CD1c-positive myeloid dendritic cell (primary cell): ENCODE data around the gene RSAD1.

Experiments
- DNase-seq: peaks from one replicate; pipeline ENCODE4 v3.0.0-alpha.2; 2016; ENCODE audit errors: extremely low spot score

RSAD1 gene

DNA sequence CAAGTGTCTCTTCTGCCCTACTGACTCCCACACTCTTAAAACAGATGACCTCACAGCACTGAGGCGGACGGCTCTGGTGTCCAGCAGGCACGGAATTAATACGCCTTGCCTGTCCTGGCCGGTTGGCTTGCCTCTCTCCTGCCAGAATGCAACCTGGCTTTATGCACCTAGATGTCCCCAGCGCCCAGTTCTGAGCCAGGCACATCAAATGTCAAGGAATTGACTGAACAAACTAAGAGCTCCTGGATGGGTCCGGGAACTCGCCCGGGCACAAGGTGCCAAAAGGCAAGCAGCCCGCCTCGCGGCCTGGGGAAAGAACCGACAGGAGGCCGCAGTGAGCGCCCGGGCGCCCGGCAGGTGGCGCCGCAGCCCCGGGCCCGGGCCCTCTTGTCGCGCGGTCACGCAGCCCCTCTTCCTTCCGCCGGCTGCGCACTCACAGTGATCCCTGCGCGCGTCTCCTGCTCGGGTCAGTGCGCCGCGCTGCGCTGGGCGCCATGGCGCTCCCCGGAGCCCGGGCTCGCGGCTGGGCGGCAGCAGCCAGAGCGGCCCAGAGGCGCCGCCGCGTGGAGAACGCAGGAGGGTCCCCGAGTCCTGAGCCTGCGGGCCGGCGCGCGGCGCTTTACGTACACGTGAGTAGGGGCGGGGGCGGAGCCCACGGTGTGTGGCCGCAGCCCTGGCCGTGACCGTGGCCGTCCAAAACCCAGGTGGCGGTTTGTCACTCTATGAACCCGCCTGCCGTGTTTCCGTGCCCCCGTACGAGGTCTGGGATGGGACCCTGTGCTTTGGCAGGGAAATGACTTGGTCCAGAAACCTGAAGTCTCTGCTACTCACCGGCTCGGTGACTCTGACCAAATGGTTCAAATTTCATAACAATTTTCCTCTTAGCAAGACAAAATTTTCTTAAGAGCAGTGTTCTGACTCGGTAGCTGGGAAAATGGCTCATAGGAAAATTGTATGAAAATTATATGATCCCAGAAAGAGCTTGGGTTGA, at the start of gene RSAD1:
RSAD1 (plus strand) TSS at position 470 of the 991 bp plus-strand sequence; CDS start at position 495, 25 bp downstream.
- DNase-seq = peak; percentile 93

DNA sequence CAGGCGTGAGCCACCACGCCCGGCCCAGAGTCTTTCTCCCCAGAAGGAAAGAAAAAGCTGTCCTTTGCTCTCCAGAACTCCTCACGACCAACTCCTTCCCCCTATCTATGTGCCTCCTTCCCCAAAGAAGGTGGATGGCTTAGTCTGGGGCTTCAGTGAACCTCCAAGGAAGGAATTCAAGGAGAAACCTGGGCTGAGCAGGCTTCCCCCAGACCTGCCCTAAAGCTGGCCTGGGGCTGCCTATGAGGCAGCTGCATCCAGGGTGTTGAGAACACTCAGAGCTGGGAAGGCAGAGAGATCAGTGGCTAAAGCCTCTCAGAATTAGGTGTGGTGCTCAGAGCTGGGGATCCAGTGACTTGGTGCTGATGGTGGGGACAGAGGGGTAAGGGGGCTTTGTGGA, 48.9 kb upstream of the RSAD1 start:
- DNase-seq = no peak

DNA sequence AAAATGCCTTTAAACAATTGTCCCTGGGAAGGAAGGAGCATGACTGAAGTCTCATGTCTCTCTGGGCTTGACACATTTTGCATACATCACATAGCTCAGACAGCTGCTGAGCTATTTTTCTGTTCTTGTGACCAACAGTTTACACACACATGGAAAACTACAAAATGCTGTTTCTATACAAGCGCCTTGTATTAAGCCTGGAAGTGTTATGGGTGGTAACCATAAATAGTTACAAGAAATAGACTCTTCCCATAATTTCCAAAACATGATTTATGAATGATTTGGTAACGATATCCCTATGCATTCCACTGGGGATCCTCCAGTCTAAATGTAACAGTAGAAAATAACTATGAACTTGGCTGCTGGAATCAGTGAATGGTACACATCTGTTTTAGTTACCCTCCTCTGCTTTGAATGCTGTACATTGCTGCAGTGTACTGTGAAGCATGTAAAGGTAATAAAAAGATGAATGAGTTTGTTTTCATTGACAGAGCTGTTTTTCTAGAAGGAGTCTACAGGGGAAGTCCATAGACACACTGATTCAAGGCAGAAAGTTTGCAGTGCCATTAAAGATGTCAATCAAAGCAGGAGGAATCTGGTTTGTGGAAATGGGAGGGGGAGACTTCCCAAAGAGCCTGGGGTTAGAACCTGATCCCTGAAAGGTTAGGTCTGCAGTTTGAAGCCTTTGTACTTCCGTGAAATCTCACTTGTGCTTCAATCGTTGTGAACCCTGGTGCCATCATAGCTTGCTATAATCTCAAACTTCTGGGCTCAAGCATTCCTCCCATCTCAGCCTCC, 47.6 kb upstream of the RSAD1 start:
- DNase-seq = no peak

DNA sequence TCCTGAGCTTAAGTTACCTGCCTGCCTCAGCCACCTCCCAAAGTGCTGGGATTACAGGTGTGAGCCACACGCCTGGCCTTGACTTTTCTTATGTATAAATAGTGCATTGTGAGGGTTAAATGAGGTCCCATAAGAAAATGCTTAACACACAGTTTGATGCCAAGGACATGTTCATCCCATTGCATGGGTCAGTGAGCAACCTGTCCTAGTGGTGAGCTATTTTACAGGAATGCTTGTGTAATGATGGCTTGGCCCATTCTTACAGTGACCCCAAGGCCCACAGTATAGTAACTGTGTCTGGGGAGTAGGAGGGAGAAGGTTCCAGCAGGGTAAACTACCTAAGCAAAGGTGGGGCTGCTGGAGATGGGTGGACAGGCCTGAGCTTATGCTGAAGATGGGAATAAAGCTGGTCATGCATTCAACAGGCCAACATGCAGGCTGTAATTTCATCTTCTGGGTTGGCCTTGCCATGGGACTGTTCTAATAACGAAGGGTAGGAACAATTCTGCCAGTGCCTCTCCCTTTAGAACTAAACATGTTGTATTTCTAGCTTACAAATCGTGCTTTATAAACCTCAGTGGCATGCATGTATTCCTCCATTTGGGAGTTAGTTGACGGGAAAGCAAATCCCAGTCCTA, 46.4 kb upstream of the RSAD1 start:
- DNase-seq = no peak

DNA sequence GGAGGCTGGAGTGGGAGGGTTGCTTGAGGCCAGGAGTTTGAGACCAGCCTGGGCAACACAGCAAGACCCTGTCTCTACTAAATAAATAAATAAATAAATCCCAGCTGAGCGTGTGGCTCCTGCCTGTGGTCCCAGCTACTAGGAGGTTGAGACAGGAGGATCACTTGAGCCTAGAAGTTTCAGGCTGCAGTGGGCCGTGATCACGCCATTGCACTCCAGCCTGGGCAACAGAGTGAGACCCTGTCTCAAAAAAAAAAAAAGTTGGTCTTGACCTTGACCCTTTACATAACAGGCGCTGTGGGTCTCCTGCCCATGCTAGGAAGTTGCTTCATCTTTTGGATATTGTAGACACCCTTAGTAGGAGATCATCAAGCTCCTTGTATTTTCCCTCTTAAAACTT, 41.3 kb upstream of the RSAD1 start:
- DNase-seq = no peak

DNA sequence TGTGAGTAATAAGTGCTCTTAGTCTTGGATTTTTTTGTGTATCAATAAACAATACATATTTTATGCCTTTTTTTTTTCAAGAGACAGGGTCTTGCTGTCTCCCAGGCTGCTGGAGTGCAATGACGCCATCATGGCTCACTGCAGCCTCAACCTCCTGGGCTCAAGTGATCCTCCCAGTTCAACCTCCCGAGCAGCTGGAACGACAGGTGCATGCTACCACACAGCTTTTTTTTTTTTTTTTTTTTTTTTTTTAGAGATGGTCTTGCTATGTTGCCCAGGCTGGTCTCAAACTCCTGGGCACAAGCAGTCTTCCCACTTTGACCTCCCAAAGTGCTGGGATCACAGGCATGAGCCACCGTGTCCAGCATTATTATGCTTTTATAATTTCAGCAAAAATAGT, 39.7 kb upstream of the RSAD1 start:
- DNase-seq = no peak

DNA sequence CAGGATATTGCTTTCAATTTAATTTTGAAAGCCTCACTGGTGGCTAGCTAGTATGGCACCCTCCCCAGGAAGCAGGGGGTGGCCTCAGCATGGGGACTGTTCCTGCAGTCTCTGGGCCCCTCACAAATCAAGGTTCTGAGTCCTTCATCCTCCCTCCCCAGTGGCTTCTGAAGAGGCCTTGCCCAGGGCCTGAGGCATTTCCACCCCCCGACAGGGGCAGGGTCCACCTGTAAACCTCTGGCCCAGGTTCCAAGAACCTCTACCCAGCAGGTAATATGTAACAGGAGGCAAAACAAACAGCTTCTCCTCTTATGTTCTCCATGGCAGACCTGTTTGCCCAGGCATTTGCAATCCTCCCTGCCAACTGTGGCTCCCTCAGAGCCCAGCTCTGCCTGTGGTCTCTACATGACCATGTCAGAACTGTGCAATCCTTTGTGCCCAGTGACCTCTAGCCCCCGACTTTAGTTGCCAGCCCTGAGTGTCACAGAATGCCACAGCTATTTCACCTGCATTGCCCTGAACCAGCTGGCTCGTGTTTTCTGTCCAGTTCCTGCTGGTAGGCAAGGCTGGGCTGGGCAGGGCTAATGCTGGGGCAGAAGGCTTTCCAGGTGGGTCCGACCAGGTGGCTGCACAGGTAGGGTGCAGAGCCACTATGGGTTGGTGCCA, 38.4 kb upstream of the RSAD1 start:
- no peak for DNase-seq

DNA sequence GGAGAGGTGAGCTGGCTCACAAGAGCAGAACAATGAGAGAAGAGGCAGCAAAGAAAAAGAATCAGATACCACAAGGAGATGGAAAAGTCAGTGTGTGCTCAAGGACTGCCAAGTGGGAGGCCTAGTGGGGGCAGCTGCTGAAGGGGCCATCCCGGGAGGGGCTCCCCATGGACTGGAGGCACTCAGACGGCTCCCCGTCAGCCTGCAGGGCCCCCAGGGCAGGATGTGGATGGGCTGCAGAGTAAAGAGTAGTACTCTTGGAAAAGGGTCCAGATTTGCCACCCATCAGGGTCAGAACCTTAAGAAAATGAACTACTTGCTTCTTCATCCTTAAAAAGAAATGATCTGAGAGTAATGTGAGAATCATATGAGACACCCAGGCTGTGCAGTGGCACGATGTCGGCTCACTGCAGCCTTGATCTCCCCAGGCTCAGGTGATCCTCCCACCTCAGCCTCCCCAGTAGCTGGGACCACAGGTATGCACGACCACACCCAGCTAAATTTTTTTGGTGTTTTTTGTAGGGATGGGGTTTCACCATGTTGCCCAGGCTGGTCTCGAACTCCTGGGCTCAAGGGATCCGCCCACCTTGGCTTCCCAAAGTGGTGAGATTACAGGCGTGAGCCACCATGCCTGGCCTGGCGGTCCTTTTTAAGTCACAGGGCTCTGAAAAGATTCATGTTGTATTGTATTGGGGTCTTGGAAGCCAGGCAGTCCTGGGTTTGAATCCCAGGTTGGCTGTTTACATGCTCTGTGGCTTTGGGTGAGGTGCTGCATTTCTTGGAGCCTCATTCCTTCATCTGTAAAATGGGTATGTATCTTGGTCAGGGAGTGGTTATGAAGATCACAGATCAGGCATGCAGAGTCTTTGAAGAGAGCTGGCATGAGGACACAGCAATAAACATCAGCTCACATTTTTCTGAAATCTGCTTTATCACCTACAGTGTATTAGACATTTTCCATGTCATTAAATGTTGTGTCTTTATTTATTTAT, 37.5 kb upstream of the RSAD1 start:
- no peak for DNase-seq

DNA sequence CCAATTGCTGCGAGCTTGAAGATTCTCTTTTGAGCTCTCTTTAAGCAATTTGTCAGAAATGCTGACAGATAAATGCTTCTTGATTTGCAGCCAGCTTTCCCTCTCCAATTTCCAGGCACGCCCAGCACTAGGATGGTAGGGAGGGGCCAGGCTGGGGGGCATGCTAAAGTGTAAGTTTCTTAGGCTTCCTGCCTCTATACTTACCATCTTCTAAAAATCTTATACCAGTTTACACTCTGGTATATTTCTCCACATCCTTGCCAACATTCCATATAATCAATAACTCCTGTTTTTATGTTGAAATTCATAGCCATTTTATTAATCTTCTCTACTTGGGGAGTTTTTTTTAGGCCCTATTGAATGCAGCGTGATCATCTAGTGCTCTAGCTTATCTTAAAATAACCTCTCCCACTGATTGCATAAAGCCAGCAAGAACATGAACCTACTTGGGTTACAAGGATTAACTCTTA, 35.1 kb upstream of the RSAD1 start:
- no peak for DNase-seq

DNA sequence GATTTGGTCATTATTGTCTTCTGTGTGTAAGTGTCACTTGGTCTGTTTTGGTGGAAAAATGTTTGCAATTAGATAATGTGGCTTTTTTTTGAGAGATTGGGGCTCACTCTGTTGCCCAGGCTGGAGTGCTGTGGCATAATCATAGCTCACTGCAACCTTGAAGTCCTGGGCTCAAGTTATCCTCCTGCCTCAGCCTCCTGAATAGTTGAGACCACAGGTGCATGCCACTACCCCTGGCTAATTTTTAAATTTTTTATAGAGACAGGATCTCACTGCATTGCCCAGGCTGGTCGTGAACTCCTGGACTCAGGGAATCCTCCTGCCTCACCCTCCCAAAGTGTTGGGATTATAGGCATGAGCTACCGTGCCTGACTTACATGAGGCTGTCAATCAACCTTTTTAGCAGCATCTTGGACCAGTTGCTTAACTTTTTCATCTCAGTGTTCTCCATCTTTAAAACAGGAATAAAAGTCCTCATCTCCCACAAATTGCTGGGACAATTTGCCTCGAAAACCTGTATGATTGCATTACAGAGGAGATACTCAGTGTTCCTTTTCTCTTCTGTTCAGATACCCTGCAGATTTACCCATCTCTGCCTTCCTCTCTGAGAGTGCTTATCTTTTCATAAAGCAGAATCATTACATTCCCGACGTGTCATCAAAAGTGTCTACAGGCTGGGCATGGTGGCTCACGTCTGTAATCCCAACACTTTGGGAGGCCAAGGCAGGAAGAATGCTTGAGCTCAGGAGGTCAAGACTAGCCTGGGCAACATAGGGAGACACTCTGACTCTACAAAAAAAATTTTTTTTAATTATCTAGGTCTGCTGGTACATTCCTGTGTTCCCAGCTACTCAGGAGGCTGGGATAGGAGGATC, 33.6 kb upstream of the RSAD1 start:
- no peak for DNase-seq

DNA sequence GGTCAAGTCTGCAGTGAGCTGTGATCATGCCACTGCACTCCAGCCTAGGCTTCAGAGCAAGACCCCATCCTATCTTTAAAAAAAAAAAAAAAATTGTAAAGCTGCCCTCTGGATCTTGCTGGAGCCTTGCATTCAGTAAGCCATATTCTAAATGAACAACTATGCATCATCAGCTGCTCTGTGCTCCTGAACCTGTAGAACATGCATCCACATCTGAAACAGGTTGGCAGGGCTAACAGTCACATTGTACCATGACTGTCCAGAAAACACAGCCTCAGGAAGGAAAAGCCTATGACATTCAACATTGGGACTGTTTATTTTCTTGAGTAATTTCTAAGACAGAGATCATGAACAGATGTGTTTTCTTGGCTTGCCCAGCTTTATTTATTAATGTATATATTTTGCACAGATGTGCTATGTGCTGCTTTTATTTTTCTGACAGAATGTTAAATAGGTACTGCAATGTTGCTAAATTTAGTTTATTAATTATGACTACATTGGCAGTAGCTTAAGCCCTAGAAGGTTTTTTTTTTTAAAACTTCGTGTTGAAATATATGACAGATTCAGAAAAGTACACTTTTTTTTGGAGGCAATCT, 32.8 kb upstream of the RSAD1 start:
- DNase-seq = no peak

DNA sequence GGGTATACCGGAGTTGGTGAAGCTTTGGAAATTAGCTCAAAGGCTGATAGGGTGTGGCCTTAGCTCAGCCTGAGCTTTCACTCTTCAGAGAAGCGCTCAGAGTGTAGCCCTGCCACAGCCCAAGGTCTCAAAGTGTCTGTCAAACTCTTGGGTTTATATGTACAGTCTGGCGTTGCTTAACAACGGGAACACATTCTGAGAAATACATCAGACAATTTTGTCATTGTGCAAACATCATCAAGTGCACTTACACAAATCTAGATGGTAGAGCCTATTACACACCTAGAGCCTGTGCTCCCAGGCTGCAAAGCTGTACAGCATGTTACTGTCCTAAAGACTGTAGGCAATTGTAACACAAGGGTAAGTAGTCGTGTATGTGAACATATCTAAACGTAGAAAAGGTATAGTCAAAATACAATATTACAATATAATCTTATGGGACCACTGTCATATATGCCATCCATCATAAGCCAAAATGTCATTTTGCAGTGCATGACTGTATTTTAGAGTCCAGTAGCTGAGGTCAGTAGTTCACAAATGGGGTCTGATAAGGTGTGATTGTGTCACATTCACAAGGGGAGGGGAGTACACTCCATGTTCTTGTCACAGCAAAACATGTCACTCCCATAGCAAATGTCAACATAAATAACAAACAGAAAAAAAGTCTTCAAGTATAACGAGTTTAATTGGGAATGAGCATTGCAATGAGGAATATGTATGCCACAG, 30.6 kb upstream of the RSAD1 start:
- DNase-seq = no peak

DNA sequence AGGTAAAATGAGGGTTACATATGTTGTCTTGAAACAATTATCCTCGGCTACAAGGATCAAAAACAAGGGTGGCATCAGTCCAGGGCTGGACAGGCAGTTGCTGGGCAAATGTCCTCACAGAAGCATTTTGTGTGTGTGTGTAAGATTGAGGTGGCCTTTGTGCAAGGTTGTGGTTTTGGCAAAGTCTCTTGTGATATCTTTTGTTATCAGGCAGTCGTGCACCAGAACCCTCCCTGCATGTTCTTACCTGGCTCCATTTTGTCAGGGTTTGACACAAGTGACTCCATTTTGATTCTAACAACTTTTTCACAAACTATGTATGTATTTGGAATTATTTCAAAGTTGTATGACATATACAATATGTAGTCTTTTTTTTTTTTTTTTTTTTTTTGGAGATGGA, 30.0 kb upstream of the RSAD1 start:
- no peak for DNase-seq

DNA sequence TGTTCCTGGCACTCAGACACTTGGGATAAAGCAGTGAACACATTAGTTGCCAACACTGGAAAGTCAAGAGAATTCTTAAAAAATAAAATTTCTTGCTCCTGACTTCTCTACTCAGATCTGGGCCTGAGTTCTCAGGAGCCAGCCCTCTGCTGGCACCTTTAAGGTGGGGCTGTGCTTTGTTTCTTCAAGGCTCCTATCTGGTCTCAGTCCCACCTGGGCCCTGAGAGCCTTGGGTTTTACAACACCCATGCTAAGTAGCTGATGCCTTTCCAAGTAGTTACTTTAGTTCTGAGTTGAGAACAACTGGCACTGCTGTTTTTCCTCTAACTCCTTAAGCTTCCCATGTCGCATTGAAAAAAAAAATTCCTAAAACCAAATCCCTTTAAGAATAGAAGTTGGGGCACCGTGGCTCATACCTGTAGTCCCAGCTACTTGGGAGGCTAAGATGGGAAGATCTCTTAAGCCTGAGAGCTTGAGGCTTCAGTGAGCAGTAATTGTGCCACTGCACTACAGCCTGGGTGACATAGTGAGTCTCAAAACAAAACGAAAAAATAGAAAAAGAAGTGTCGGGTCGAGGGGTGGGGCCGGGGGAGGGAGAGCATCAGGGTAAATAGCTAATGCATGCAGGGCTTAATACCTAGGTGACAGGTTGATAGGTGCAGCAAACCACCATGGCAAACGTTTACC, 26.6 kb upstream of the RSAD1 start:
- no peak for DNase-seq

DNA sequence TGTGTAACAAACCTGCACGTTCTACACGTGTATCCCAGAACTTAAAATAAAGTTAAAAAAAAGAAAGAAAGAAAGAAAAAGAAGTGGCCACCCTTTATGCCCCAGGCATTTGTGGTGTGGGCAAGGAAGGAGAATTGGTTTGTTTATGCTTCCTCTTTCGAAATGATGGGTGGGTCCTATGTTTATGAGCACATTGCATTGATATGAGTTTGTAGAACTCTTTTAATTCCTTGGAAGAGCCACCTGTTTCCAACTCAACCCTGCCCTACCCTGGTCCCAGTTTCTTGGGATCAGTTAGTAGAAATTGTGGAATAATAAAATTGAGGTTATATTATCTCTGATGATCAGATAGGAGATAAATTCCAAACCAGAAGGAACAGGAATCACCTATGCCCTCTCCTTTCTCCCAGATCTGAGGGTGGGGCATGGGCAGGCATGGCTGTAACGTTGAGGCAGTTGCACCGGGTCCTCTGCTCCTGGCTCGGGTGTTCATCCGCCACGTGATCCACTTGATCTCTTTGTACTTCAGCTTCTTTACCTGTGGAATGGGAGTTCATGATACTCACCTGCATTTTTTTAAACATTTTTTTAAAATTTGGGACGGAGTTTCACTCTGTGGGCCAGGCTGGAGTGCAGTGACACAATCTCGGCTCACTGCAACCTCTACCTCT, 25.9 kb upstream of the RSAD1 start:
- peak; percentile 61 for DNase-seq

DNA sequence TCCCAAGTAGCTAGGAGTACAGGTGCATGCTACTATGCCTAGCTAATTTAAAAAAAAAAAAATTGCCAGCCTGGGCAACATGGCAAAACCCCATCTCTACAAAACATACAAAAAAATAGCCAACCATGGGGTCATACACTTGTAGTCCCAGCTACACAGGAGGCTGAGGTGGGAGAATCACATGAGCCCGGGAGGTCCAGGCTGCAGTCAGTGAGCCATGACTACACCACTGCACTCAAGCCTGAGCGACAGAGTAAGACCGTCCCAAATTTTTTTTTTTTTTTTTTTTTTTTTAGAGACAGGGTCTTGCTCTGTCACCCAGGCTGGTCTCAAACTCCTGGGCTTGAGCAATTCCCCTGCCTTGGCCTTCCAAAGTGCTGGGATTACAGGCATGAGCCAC, 24.8 kb upstream of the RSAD1 start:
- DNase-seq = no peak

DNA sequence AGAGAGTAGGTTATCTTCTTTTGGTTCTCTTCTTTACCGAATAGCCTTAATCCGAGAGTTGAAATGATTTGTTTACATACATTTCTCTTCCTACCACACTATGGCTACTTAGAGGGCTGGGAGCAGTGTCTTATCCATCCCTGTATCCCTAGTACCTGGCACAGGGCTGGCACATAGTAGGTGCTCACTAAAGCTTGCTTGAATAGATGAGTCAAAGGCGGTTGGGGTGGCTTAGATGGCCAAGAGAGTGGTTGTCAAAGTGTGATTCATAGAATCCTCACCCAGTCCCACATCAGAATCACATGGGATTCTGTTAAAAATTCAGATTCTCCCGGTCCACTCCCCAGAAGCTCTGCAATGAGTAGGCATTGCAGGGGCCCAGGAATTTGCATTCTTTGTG, 21.0 kb upstream of the RSAD1 start:
- no peak for DNase-seq
